ENCODE results near the gene SHH.

SHH gene

GRCh38 chr7:155811895-155812761 lies at the start of gene SHH:
TSS of gene SHH (minus strand) at chr7:155812463. CDS start at chr7:155812122, 341 bp downstream.
- Histone ChIP-seq H3K4me1 (ENCODE audit: low read length) (no peaks in the 10 kb centered on the region), H3K4me2 (ENCODE audit: low read depth, low read length) (no peak within 1 kb of the TSS), H3K27ac (ENCODE audit: low read length) (no peak within 1 kb of the TSS), H3K9ac (ENCODE audit: low read length) (no peak within 1 kb of the TSS), H4K20me1 (ENCODE audit: insufficient read depth, low read length) (no peaks in the 10 kb centered on the region), H2AFZ (ENCODE audit: low read length) (no peak within 1 kb of the TSS), H3F3A (ENCODE audit: insufficient read depth, low read length) (no peaks in the 10 kb centered on the region), H3K9me3 (replicated peaks; ENCODE audit: insufficient read depth, low read length) (no peaks in the 10 kb centered on the region), H3K36me3 (replicated peaks; ENCODE audit: insufficient read depth, low read length) (no peaks in the 10 kb centered on the region), H3K4me3 (ENCODE audit: low read length) (no peak within 1 kb of the TSS), H3K79me2 (ENCODE audit: low read length) (no peaks in the 10 kb centered on the region), H3K27me3 (replicated peaks; ENCODE audit: insufficient read depth, low read length) (peaks cover 86% of the 10 kb centered on the region), H3K9me2 (replicated peaks; ENCODE audit: insufficient read depth, low read length) (no peaks in the 10 kb centered on the region)
- TF ChIP-seq EZH2phosphoT487 (IDR thresholded peaks at IDR 0.05; ENCODE audit: low read length) (no peak; the same call in 1 of the 2 replicates), CTCF (IDR thresholded peaks at IDR 0.05; ENCODE audit: low read length) (no peak), EZH2 (optimal IDR thresholded peaks at IDR 0.05; ENCODE audit: low read depth, low read length) (no peak)
- DNase-seq: peak; percentile 5

- no peaks in the 10 kb centered on the region for H3K4me1 ChIP-seq (ENCODE audit: low read length)
- H3K36me3 ChIP-seq (replicated peaks; ENCODE audit: insufficient read depth, low read length): no peaks in the 10 kb centered on the region
- TF ChIP-seq EZH2phosphoT487 (IDR thresholded peaks at IDR 0.05; ENCODE audit: low read length) (no peak), CTCF (IDR thresholded peaks at IDR 0.05; ENCODE audit: low read length) (no peak), EZH2 (optimal IDR thresholded peaks at IDR 0.05; ENCODE audit: low read depth, low read length) (no peak)
- no peaks in the 10 kb centered on the region for H3K9me2 ChIP-seq (replicated peaks; ENCODE audit: insufficient read depth, low read length)
- no peaks in the 10 kb centered on the region for H3K79me2 ChIP-seq (ENCODE audit: low read length)
- no peak for DNase-seq
- no peaks in the 10 kb centered on the region for H3K9me3 ChIP-seq (replicated peaks; ENCODE audit: insufficient read depth, low read length)
- H2AFZ ChIP-seq (ENCODE audit: low read length): no peak overlapping the region
- no peak overlapping the region for H3K27ac ChIP-seq (ENCODE audit: low read length)
- no peaks in the 10 kb centered on the region for H4K20me1 ChIP-seq (ENCODE audit: insufficient read depth, low read length)
- H3K27me3 ChIP-seq (replicated peaks; ENCODE audit: insufficient read depth, low read length): peaks cover 41% of the 10 kb centered on the region; the same call in 1 of the 2 replicates
- no peak overlapping the region for H3K4me3 ChIP-seq (ENCODE audit: low read length)
- no peaks in the 10 kb centered on the region for H3F3A ChIP-seq (ENCODE audit: insufficient read depth, low read length)
- H3K4me2 ChIP-seq (ENCODE audit: low read depth, low read length): no peak overlapping the region
- no peak overlapping the region for H3K9ac ChIP-seq (ENCODE audit: low read length)
Measured at GRCh38 chr7:155861480-155861868, 49.2 kb upstream of the SHH start.

- no peaks in the 10 kb centered on the region for H3K9me2 ChIP-seq (replicated peaks; ENCODE audit: insufficient read depth, low read length)
- H3K9ac ChIP-seq (ENCODE audit: low read length): no peak overlapping the region
- no peak overlapping the region for H3K4me3 ChIP-seq (ENCODE audit: low read length)
- H3K27ac ChIP-seq (ENCODE audit: low read length): no peak overlapping the region
- no peaks in the 10 kb centered on the region for H3K9me3 ChIP-seq (replicated peaks; ENCODE audit: insufficient read depth, low read length)
- no peaks in the 10 kb centered on the region for H3F3A ChIP-seq (ENCODE audit: insufficient read depth, low read length)
- H2AFZ ChIP-seq (ENCODE audit: low read length): no peak overlapping the region
- no peak for TF ChIP-seq EZH2 (optimal IDR thresholded peaks at IDR 0.05; ENCODE audit: low read depth, low read length)
- TF ChIP-seq CTCF (IDR thresholded peaks at IDR 0.05; ENCODE audit: low read length): no peak
- TF ChIP-seq EZH2phosphoT487 (IDR thresholded peaks at IDR 0.05; ENCODE audit: low read length): no peak
- H3K79me2 ChIP-seq (ENCODE audit: low read length): no peaks in the 10 kb centered on the region
- H3K36me3 ChIP-seq (replicated peaks; ENCODE audit: insufficient read depth, low read length): no peaks in the 10 kb centered on the region
- no peaks in the 10 kb centered on the region for H4K20me1 ChIP-seq (ENCODE audit: insufficient read depth, low read length)
- H3K4me2 ChIP-seq (ENCODE audit: low read depth, low read length): no peak overlapping the region
- H3K4me1 ChIP-seq (ENCODE audit: low read length): no peaks in the 10 kb centered on the region
- no peak for DNase-seq
- H3K27me3 ChIP-seq (replicated peaks; ENCODE audit: insufficient read depth, low read length): peaks cover 37% of the 10 kb centered on the region; the same call in 1 of the 2 replicates
Measured at GRCh38 chr7:155860840-155861479, 48.7 kb upstream of the SHH start.

Data from MM.1S (cell line).